ENCODE measurements around the gene LIN7C.
"Not testable (repeated sequence)": the region's sequence is repeated elsewhere in the genome, so short reads cannot be mapped to it uniquely, and the experiment has no call there.

LIN7C gene

DNA sequence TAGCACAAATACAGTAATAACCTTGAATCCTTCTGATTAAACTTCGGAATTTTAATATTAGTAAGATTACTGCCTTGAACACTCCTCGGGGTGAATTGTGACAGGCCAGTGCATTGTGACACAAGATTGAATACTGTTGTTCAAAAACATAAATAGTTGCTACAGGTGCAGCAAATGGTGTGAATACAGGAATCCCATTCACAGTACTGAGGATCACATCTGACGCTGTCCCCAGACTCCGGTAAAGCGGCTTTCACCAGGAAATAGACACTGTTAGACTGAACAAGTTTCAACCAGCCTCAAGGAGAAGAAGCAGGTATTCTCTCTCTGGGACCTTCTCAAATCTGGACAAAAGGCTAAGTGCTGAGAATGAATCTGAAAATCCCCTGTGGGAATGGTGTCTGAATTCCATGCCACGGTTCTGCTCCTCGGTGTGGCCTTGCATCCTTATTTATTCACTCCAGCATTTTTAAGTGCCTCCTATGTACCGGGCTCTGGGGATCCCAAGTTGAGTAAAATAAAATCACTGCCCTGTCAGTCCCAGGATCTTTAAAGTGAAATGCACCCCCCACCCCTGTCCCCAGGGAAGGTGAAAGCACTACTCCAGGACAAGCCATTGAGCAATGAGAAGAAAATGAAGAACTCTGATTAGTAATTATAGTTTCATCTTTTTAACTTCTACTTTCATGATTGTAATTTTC lies 37.4 kb downstream of the LIN7C start:
- no peak for DNase-seq

DNA sequence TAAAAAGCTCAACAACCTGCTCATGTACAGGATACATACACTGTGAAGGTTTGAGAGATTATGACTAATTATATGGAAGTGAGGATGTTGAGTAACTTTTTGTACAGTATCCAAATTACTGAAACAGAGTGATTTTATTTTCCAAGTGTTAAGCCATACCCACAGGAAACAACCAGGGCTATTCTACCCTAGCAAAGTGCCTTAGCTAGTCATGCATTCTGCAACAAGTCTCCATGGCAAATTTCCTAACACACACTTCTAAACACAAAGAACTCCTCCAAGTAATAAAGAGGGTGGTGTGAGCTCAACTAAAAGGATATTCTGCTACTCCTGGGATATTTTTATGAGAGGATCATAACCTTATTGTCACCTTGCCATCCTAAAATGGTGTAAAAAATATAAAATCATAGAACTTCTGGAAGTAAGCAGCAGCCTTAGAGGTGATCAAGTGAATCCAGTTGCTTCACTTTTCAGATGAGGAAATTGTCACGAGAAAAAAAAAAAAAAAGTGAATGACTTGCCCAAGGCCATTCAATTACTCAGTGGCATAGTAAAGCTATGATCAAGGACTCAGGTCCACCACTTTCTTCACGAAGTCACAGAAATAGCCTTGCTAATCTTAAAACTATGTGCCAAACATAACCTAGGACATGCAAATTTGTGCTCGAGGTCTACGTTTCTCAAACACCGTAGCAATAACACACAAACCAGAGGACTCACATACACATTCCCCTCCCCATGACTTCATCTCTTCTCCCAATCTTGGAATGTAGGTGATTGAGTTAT lies 38.2 kb downstream of the LIN7C start:
- no peak for DNase-seq

DNA sequence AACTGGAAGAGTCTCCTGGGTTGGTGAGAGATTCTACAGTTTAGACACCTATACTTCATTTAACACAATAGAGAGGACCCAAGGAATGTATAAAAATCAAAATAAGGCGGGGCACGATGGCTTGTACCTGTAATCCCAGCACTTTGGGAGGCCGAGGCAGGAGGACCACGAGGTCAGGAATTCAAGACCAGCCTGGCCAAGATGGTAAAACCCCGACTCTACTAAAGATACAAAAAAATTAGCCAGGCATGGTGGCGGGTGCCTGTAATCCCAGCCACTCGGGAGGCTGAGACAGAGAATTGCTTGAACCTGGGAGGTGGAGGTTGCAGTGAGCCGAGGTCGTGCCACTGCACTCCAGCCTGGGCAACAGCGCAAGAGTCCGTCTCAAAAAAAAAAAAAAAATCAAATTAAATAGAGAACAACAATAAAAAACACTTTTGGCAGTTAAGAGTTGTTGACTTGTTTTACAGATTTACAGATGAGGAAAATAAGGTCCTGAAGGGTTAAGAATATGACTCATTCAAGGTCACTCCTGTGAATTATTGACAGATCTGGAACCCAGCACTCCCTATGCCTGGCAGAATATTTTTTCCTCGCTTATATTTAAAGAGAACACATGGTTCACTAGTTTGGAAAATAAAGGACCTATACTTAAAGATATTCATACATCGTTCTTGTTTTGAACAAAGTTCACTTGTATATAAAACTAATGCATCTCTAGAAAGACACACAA lies 39.2 kb downstream of the LIN7C start:
- DNase-seq: no peak

DNA sequence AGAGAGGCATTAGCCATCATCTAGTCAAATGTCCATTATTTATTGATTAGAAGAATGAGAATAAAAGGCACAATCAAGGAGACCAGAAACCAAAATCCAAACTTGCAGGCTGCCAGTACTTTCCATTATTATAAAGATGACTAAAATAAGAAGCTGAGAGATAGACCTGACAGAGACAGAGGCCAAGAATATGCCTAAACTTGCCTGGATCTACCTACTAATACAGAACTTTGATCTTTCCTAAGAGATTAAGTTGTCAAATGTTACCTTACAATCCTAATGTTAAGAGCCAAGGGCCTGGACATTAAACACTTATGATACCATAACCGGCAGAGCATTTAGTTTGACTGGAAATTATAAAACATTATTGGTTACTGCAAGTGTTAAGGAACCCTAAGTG lies 40.2 kb downstream of the LIN7C start:
- no peak for DNase-seq

DNA sequence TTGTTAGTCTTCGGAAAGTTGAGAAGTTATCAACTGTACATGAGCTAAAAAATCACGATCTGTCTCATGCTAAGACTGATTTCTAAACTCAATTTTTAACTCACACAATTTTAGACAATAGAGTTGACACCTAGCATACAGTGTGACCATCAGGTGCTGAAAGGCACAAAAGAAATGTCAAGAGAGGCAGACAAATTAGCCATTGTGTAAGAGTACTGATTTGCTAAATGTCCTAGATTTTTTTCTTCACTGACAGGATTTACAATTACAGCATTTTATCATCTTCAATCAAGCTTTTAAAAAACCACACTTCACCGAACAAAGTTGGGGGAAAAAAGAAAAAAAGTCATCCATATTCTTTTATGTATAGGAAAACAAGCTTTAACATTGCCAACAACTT lies 40.9 kb downstream of the LIN7C start:
- no peak for DNase-seq

- DNase-seq: no peak
Measured at GRCh38 chr11:27464909-27465308, 41.7 kb downstream of the LIN7C start.

GRCh38 chr11:27464289-27464696 lies 42.3 kb downstream of the LIN7C start:
- DNase-seq: no peak

DNA sequence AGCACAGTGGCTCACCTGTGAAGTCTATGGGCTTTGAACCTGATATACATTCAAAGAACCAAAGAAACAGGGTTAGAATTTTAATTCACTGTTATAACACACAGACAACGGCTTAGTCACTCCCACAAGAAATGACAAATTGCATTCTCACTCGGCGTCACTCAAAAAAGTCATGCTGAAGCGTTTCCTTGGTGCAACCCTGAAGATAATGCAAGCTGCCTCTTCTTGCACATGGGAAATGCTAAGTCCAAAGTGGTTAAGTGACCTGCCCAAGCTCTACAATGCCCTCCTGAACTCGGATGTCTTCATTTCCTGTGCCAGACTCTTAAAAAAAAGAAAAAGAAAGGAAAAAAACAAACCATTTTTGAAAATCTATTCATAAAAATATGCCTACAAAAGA lies 44.0 kb downstream of the LIN7C start:
- no peak for DNase-seq

DNA sequence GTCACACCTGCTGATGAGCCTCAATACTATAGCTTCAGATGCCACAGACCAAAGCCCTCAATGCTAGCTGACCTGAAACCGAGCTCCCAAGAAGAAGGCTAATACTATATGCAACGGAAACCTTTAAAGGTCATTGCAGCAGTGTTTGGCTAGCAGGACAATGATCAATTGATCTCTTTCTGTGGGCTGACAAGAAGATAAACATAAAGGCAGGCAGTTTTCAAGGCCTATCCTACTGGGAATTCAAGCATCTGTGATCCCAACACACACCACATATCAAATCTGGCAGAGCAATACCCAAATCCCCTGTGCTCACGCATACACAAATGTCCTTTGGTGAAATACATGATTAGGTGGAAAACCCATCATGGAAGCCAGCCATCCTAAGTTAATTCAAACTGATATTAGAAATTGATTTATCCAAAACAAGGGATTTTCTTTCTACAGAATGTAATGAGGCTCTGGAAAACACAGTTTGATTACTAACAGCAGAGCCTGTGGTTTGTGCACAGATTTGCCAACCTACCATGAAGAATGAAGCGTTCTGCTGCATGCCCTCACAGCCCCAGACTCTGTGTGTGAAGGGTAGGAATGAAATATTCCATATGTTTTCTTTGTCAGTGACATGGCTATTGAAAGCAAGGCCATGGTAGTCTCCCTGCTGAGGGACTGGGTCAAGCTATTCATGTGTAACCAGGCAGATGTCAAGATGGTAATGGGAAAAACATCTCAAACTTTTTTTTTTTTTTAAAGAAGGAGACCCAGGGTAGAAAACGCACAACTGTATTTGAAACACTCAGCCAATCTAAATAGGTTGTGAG lies 46.2 kb downstream of the LIN7C start:
- DNase-seq: no peak

GRCh38 chr11:27459191-27459590 lies 47.4 kb downstream of the LIN7C start:
- no peak for DNase-seq

GRCh38 chr11:27458182-27458581 lies 48.4 kb downstream of the LIN7C start:
- DNase-seq: no peak

DNA sequence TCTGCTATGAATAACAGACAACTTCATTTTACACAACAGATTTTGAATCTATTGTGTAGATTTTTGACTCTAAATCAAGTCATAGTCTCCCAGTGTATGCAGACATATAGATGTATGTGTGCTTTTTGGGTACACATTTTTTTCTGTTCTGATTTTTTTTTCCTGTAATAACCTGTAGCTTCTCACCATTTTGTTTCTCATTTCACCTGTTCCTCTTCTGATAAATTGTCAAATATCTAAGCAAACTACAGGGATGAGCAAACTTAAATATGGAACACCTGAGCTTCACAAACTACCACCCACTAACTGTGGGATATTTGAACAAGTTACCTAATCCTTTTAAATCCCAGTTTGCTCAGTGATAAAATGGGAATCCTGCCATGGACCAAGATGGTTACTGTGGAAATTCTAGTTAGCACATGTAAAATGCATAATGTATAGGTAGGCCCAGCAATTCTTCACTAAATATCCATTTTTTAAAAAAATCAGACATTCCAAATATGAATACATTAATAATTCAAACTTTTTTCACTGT lies 49.7 kb downstream of the LIN7C start:
- no peak for DNase-seq

DNA sequence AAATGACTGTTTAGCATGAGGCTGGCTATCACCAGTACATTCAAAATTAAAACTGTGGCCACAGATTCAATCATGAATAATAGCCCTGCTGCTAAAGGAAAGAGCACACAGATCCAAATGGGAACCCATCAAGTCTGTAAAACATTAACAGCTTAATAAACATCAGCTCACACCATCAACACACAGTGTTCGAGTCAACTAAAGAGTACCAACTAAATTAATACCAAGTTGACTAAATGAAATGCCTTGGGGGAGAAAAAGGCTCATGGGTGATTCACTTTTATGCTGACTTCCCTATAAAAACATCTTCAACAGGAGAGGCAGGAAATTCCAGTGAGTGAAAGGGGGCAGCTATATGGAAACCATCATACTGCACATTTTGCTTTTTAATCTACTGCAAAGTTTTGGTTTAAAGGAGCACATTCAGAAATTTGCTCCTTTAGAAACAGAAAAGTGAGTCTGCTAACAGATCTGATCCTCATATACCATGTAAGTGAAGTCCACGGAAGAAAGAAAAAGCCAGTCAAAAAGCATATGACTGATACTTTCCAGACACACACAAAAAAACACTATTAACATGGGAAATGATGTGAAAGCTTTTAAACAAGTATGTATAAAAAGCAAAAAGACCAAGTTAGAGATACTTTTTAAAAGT lies 50.3 kb downstream of the LIN7C start:
- DNase-seq: no peak

DNA sequence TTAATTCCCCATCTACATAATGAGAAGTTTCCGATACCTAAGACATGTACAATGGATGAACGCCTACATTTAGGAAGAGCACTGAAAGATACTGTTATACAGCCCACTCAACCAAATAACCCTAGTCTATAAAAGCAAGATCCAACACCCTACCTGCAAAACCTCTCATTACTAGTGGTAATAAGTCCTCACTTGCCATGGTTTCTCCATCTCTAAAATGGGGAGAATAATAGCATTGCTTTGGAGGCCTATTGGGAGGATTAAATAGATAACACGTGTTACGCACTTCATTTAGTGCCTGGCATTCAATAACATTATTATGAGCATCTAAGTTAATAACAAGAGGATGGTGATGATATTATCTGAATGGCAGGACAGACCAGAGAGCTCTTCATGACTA lies 50.9 kb downstream of the LIN7C start:
- DNase-seq: no peak

DNA sequence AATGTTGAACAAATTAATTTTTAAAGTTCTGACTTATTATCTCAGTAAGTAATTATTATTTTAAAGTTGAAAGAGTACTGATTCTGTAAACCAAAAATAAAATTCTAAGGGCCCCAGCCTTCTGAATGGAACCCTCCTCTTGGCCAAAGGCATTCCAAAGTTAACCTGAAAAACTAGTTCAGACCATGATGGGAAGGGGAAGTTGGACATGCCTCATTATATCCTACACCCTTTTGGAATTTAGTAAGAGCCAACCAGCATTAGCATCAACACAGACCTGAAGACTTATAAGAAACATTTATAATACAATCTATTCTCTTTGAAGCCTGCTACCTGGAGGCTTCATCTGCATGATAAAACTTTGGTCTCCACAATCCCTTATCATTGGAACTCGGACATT lies 52.9 kb downstream of the LIN7C start:
- DNase-seq: no peak

- DNase-seq: no peak
Measured at GRCh38 chr11:27452147-27452546, 54.4 kb downstream of the LIN7C start.

DNA sequence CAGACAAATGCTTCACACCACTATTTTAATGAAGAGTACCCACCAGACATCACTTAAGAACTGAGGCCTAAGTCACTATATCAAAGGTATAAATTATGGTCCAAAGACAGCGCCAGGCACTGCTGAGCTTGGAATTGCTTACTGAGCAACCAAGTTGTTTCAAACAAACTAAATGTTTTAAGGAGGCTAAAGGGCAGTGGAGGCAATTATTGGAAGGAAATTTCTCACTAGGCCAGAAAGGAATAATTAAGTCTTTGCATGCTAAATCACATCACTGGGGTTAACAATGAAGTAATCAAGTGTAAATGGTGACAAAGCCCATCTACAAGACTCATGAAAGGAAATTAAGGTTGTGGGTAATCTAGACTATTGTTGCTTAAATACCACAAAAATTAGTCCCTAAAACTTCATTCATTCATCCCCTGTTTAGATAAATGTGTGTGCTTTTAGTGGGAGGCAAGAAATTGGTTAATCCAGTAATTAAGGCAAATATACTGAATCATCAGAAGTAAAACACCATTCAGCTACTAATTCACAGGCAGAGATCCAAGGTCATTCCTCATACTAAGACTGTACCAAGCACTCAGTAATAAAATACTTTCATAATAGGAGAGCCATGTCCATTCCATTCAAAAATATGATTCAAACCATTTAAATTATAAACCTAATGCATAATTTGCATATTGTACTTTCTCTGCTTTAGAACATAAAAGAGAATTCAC lies 55.2 kb downstream of the LIN7C start:
- no peak for DNase-seq

- not testable (repeated sequence) for DNase-seq
Measured at GRCh38 chr11:27448184-27448540, 58.4 kb downstream of the LIN7C start.

- DNase-seq: no peak
Measured at GRCh38 chr11:27447288-27448183, 59.0 kb downstream of the LIN7C start.

DNA sequence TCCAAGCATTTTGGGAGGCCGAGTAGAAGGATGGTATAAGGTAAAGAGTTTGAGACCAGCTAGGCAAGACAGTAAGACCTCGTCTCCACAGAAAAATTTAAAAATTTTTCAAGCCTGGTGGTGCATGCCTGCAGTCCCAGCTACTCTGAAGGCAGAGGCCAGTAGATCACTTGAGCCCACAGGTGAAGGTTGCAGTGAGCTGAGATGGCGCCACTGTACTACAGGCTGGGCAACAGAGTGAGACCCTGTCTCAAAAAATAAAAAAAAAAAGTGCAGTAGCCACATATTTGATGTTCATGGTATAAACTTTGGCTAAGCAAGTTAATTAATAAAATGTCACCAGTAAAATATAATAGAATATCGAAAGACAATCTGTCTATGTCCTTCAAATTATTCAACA lies 60.9 kb downstream of the LIN7C start:
- no peak for DNase-seq
